NCI-H187 (cell line): ENCODE measurements around the gene SERPINA7.
"Not testable (repeated sequence)": the region's sequence is repeated elsewhere in the genome, so short reads cannot be mapped to it uniquely, and the experiment has no call there.

ENCODE experiments used
- DNase-seq, 2 experiments: peaks; one replicate each; lab custom pipeline; 2025; lab: John Stamatoyannopoulos, UW

SERPINA7 gene, protein sequence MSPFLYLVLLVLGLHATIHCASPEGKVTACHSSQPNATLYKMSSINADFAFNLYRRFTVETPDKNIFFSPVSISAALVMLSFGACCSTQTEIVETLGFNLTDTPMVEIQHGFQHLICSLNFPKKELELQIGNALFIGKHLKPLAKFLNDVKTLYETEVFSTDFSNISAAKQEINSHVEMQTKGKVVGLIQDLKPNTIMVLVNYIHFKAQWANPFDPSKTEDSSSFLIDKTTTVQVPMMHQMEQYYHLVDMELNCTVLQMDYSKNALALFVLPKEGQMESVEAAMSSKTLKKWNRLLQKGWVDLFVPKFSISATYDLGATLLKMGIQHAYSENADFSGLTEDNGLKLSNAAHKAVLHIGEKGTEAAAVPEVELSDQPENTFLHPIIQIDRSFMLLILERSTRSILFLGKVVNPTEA

DNA sequence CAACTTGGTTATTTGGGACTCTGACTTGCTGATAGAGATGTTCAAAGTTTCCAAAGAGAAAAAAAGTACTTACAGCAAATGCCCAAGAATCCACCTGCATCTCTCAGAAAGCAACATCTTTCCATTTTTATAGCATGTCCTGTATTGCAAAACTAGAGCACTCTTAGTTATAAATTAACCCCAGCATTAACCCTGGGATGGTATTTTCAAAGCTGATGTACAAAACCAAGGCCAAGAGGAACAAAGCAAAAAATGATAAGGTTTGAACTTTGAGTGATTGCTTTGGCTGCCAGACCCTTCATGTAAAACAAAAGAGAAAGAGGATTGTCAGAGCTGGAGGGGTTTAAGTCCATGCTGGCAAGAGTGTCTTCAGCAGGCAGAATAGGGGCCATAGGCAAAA, at the start of gene SERPINA7:
Gene SERPINA7 (minus strand): TSS at position 103 of the 400 bp plus-strand sequence. CDS start 1,669 bp downstream, outside the sequence.
- DNase-seq: no peak

DNA sequence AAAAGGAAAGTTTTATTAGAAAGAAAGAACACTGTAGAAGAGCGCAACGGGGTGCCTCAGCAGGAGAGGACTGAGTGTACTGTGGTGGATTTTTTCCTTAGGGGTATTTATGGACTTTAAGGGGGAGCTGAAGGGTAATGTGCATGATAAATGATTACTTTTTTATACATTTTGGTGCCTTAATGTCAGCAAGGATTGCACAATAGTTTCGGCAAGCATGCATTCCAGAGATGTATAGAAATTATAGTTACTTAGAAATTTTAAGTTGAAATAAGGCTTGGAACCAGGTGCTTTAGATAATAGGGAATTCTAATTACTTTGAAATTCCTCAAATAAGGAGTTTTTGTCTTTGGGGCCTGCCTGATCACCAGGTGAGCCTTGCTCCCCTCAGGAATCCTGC, 30.5 kb upstream of the SERPINA7 start:
- DNase-seq: no peak

DNA sequence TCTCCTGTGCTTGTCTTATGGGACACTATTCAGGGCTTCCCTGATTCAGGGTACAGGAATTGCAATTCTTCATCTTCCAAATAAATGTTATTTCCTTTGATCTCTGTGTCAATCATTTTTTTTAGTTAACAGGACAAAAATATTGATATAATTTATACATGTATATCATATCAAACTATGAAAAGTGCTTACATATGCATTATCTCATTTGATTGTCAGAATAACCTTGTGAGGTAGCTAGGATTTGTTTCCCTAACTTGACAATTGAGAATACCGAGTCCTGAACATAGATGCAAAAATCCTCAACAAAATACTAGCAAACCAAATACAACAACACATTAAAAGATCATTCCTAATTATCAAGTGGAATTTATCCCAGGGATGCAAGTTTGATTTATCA, 11.5 kb upstream of the SERPINA7 start:
- no peak for DNase-seq

DNA sequence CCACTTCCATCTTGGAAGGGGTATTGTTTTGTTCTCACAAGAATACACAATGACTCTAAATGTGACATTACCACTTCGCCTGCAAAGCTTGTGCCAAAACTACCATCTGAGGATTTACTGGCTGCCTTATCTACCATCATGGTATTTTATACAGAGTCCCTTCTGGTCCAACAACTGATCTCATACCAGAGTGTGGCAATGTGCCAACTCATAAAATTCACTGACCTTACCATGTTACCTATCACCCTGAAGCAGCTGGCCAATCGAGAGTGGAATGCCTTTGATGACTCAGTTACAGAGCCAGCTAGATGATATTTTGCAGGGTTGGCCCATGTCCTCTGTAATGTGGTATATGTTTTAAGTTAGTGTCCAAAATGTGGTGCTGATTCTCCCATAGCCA, 3.8 kb upstream of the SERPINA7 start:
- no peak for DNase-seq

DNA sequence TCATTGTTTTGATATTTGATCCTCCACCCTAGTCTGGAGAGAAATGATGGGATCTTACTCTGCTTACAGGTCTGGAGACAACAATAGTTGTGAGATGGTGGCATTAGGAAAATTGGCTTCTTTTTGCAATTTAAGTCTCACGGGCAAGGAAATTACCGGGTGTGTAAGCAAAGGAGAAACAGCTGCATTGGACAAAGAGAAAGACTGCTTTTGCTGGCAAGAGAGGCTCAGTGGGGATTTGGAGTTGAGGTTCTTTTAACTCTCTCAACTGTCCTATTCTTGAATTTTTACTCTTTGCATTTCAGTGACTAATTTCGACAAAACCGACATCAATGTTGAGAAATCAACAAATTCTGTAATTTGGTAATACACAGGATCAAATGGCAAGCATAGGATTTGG, 2.3 kb upstream of the SERPINA7 start:
- no peak for DNase-seq

DNA sequence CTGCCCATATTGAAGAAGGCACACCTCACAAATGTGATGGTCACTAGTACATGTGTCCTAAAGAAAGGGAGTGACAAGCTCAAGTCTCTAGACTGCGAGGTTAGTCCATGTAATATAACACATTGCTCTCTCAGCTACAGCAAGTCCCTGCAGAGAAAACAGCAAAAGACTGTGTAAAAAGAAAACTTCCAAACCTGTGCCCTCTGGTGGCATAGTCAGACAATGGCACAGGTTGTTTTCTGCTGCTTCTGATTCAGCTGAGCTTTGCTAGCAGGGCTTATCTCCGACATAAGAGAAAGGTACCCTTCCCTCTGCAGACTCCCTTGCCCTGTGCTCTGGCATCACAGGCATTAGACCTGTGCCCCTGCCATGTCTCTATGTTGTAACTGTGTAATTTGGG, 1.4 kb upstream of the SERPINA7 start:
- no peak for DNase-seq

DNA sequence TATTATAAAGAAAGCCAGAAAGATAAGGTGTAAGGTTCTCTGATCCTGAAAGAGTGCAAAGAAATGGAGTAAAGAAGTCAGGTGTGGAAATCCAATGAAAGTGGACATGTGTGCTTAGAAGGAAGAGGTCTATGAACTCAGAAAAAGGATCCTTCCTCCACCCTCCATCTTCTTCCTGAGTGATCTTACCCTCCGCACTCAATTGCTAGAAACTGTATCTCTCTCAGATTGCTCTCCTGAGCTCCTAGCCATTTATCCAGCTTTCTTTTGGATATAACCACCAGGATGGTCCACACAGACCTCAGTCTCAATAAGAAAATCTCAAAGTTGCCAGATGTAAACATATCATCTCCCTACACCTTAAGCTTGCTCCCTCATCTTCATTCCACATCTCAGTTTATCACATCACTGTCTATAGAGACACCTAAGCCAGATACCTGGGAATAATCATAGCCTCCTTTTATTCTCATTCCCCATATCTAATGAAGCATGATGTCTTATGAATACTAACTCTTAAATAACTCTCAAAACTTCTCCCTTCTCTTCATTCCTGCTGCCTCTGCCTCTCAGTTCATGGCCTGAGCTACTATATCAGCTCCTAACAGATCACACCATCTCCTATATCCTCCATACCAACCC, 573 bp downstream of the SERPINA7 start:
- DNase-seq: no peak

DNA sequence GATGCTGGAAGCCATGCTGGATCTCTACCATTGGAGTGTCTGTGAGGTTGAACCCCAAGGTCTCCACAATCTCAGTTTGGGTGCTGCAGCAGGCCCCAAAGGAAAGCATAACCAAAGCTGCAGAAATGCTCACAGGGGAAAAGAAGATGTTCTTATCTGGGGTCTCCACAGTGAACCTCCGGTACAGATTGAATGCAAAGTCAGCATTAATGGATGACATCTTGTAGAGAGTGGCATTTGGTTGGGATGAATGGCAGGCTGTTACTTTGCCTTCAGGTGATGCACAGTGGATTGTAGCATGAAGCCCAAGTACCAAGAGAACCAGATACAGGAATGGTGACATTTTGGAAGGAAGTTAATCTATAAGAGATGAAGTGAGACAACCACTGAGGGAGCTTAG, 1.8 kb downstream of the SERPINA7 start:
- no peak for DNase-seq

DNA sequence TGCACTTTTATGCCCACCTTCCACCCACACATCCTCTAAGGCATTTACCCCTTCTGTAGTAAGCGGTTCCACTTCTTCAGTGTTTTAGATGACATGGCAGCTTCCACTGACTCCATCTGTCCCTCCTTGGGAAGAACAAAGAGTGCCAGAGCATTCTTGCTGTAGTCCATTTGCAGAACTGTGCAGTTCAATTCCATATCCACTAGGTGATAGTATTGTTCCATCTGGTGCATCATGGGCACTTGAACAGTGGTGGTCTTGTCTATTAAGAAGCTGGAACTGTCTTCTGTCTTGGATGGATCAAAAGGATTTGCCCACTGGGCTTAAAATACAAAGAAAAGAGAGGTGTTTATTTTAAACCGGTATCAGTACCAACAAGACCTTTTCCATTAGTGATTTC, 3.5 kb downstream of the SERPINA7 start:
- no peak for DNase-seq

DNA sequence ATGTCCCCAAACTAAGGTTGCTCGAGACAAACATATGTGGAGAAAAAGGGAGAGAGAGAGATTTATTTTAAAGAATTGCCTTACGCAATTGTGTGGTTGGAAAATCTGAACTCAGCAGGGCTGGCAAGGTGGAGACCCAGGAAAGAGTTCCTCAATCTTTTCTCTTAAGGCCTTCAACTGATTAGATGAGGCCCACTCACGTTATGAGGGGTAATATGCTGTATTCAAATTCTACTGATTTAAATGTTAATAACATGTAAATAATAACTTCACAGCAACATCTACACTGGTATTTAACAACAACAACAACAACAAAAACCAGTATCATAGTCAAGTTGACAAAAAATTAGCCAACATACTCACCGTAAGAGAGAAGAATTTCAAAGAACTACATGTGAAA, 14.6 kb downstream of the SERPINA7 start:
- DNase-seq: no peak

DNA sequence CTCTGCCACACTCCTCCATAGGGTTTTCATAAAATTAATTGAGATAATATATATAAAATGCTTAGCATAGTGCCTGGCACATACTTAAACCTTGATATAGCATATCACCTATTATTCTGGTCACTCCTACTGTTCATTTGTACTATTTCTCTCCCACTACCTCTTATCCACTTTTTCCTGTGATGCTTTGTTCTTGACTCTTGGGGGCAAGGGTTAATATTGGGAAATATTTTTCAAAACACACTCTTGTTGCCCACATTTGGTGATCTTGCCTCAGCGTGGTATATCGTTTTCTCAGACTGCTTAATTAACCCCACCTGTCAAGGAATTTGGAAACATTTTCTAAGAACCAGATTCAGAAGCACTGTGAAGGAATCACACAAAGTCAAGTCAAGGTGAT, 16.3 kb downstream of the SERPINA7 start:
- no peak for DNase-seq

DNA sequence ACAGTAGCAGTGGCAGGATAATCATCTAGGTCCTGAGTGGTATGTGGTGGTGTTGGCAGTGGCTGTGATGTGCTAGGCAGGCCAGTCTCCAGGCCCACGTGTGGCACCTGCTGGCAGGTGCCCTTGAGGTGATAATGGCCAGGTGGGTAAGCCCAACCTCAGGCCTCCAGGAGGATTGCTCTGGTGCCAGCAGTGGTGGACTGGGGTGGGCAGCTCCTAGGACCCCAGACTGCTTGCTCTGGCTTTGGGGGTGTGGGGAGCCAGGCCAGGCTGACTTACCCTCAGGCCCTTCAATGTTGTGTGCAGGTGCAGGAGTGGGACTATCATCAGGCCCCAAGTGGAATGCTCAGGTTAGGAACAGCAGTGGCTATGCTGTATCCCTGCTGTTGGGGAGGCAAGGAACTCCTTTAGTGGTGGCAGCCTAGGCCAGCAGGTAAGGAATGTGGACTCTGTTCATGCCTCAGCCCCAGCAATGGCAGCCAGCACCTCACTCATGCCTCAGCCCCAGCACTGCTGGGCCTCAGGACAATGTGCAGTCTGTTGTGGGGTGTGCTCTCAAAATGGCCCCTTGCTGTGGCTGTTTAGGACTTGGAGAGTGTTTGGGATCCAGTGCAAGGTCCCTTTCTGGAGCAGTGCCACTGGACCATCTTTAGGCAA, 24.3 kb downstream of the SERPINA7 start:
- DNase-seq: no peak

DNA sequence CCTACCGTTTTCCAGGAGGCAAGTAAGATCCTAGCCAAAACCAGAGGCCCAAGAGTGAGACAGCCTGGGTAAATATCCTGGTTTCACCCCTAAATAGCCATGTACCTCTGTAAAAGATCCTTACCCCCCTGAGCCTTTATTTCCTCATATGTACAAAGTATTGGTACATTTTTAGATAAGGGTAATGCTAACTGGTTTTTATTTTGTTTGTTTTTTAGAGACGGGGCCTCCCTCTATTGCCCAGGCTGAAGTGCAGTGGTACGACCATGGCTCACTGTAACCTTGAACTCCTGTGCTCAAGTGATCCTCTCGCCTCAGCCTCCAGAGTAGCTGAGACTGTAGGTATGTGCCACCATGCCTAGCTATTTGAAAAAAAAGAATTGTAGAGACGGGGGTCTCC, 29.4 kb downstream of the SERPINA7 start:
- DNase-seq: no peak

DNA sequence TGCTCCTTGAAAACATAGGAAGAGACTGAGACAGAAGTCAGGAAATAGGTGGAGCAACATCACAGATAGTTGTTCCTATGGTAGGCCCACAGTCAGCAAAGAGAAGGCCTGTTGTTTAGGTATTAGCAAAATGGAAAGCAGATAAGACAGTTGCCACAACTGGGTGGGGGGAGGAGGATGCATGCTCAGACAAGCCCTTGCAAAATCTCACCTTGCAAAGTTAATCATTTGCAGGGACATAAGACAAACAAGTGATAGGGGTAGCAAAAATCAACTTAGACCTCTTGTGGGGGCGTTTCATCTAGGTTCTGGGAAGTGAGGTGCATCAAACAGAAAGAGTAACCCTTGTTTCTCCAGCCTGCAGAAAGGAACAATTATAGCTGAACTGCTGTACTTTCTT, 30.7 kb downstream of the SERPINA7 start:
- no peak for DNase-seq

DNA sequence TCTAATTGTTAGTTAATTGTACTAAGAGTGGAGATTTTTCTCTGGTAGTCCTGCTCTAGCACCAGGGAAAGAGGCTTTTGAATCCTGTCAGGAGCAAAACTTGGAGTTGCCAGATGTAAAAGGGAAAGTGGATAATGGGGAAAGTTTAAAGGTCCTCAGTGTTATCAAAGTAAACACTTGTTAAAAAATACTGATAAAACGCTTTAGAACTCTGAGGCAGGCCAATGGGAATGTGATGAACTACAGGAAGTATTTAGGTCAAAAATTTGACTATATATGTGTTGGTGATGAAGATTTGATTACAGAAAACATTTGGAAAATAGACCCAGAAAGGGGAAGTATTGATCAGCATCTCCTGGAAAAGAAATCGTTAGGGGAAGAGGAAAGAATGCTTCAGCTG, 32.8 kb downstream of the SERPINA7 start:
- DNase-seq: no peak

DNA sequence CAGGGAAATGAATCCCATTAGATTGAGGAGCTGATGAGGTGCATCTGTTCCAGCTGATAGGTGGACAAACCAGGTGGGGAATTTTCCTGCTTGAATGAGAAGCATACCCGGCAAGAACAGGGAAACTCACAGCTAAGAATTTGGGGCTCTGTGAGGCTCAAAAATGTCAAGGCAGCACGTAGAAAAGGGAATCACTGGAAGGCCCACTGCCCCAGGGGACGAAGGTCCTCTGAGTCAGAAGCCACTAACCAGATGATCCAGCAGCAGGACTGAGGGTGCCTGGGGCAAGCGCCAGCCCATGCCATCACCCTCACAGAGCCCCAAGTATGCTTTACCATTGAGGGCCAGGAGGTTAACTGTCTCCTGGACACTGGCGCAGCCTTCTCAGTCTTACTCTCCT, 37.9 kb downstream of the SERPINA7 start:
- not testable (repeated sequence) for DNase-seq

DNA sequence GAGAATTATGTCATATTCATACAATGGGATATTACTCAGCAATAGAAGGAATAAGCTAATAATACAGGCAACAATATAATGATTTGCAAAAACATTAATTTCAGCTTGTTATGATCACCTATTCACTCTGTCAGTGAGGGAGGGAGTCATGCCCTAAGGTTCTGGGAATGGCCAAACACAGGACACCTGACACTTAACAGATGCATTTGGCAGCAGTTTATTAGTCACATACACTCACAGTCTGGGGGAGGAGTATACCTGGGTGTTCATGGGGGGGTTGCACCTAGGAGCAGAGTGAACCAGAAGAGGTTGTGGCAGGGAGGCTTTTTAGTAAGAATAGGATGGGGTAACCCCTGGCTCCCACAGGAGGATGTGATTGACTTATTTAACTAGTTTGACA, 38.3 kb downstream of the SERPINA7 start:
- no peak for DNase-seq

DNA sequence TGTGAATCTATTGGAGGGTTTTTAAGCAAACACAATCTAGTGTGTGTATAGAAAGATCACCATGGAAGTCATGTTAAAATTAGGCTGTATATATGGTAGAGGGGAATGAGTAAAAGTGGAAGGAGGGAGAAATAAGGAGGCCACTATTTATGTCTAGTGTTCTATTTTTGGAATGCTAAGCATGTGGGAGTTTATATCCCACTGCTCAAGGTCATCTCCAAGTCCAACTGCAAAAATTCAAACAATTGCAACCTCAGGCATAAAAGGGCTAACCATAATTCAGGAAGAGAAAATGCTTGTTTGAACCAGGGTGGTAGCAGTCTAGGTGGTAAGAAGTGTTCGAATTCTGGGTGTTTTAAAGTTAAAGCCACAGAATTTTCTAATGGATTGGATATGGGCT, 39.2 kb downstream of the SERPINA7 start:
- DNase-seq: no peak

DNA sequence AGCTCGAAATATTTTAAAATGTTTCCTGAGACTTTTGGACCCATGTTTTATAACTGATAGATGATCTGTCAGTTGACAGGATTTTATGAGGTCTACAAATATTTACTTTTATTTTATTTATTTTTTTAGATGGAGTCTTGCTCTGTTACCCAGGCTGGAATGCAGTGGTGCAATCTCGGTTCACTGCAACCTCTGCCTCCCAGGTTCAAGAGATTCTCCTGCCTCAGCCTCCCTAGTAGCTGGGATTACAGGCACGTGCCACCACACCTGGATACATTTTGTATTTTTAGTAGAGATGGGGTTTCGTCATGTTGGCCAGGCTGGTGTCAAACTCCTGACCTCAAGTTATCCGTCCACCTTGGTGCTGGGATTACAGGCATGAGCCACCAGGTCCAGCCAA, 50.0 kb downstream of the SERPINA7 start:
- not testable (repeated sequence) for DNase-seq
